GM23248 (cell line): Measurements from ENCODE around the gene MX1.

Experiments used
- EZH2 ChIP-seq: fragments of 200-600 bp; sonication (generic); IDR thresholded peaks from 2 replicates; pipeline ENCODE4 v1.6.1; 2018; ENCODE audit warnings: antibody characterized with exemption, mild to moderate bottlenecking; ENCODE audit not compliant: insufficient read depth, poor library complexity, severe bottlenecking
- EZH2phosphoT487 ChIP-seq: fragments of 200-600 bp; sonication (generic); IDR thresholded peaks from 2 replicates; pipeline ENCODE4 v1.6.1; 2018; ENCODE audit warnings: antibody characterized with exemption, moderate library complexity, mild to moderate bottlenecking, low read depth; ENCODE audit not compliant: insufficient read depth

- no peak for TF ChIP-seq EZH2phosphoT487
- no peak for TF ChIP-seq EZH2
These were observed 32.5 kb downstream of the MX1 start for GRCh38 chr21:41458559-41458958.
